Upper lobe of right lung (tissue), 1 donor: Measurements from ENCODE around the gene IL20. TPM values are rescaled to one million over a fixed set of nuclear protein-coding genes. Genes with fewer than 3 reads are reported as not detected.

Source experiments
- ATAC-seq: fragments of 200-7000 bp; cut with Tn5 transposase; one replicate; pipeline ENCODE4 v1.9.1; 2020; ENCODE audit warnings: mild to moderate bottlenecking, moderate library complexity
- DNase-seq: peaks from one replicate; pipeline ENCODE4 v3.0.0-alpha.2; 2020
- H3K27ac ChIP-seq: fragments of 200-600 bp; one replicate; pipeline ENCODE4 v1.8.0; 2022
- H3K27me3 ChIP-seq: fragments of 200-600 bp; one replicate; pipeline ENCODE4 v1.8.0; 2022; ENCODE audit warnings: mild to moderate bottlenecking
- H3K36me3 ChIP-seq: fragments of 200-600 bp; one replicate; pipeline ENCODE4 v1.8.0; 2022
- H3K4me1 ChIP-seq: fragments of 200-600 bp; one replicate; pipeline ENCODE4 v1.8.0; 2022
- H3K4me3 ChIP-seq: fragments of 200-600 bp; one replicate; pipeline ENCODE4 v1.8.0; 2022; ENCODE audit warnings: mild to moderate bottlenecking
- H3K9me3 ChIP-seq: fragments of 200-600 bp; one replicate; pipeline ENCODE4 v1.8.0; 2022
- CTCF ChIP-seq: fragments of 200-600 bp; IDR thresholded peaks from one replicate; pipeline ENCODE4 v1.8.0; 2022; ENCODE audit warnings: antibody characterized with exemption
- intact Hi-C: fragments of 100-400 bp; cut with DNase I; formaldehyde crosslinking; loops from one replicate; pipeline ENCODE4 v1.11.0; 2022
- total RNA-seq: library from RNA; stranded (reverse); fragmentation: NEBNext Ultra II Directional; extraction: Animal tissue kit (Norgen Biotek cat#: 25700); gene quantifications from one replicate; pipeline ENCODE4 v1.2.1, GENCODE V29; 2021
- donor health status: DM: no; HTN: yes; CAD: no; lungs with severe emphysema.

Gene IL20
- total RNA-seq, 1 donor from 2014 or later = not detected

- Histone ChIP-seq H3K27ac (no peak overlapping the region), H3K36me3 (peaks cover 8% of the 10 kb centered on the region), H3K9me3 (no peaks in the 10 kb centered on the region), H3K4me1 (no peaks in the 10 kb centered on the region), H3K27me3 (no peaks in the 10 kb centered on the region), H3K4me3 (no peak overlapping the region)
- intact Hi-C loops = no loop called here
- DNase-seq (no peak), ATAC-seq (no peak)
- TF ChIP-seq CTCF = no peak
These were observed 37.3 kb downstream of the IL20 start for GRCh38 chr1:206902702-206903101.

GRCh38 chr1:206903687-206904086 is 38.3 kb downstream of the IL20 start:
- ATAC-seq (no peak), DNase-seq (no peak)
- H3K9me3 ChIP-seq = no peaks in the 10 kb centered on the region
- H3K4me1 ChIP-seq = peaks cover 6% of the 10 kb centered on the region
- peaks cover 8% of the 10 kb centered on the region for H3K36me3 ChIP-seq
- no peak overlapping the region for H3K27ac ChIP-seq
- no peak for TF ChIP-seq CTCF
- intact Hi-C loops = no loop called here
- H3K4me3 ChIP-seq = no peak overlapping the region
- H3K27me3 ChIP-seq = no peaks in the 10 kb centered on the region

GRCh38 chr1:206904423-206905142 is 39.2 kb downstream of the IL20 start:
- H3K4me1 ChIP-seq = peaks cover 11% of the 10 kb centered on the region
- DNase-seq = no peak
- ATAC-seq = no peak
- H3K27me3 ChIP-seq = no peaks in the 10 kb centered on the region
- H3K9me3 ChIP-seq = no peaks in the 10 kb centered on the region
- no peak overlapping the region for H3K27ac ChIP-seq
- intact Hi-C loops = no loop called here
- H3K36me3 ChIP-seq = peaks cover 8% of the 10 kb centered on the region
- no peak overlapping the region for H3K4me3 ChIP-seq
- no peak for TF ChIP-seq CTCF

GRCh38 chr1:206905295-206906164 is 40.1 kb downstream of the IL20 start:
- no peak overlapping the region for H3K27ac ChIP-seq

More at GRCh38 chr1:206905295-206906164, 40.1 kb downstream of the IL20 start:
- no peak overlapping the region for H3K4me3 ChIP-seq
- H3K27me3 ChIP-seq = no peaks in the 10 kb centered on the region
- intact Hi-C loops = no loop called here
- peaks cover 19% of the 10 kb centered on the region for H3K4me1 ChIP-seq
- no peaks in the 10 kb centered on the region for H3K9me3 ChIP-seq
- DNase-seq (no peak), ATAC-seq (no peak)
- no peak for TF ChIP-seq CTCF
- peaks cover 8% of the 10 kb centered on the region for H3K36me3 ChIP-seq
